Vagina (tissue), 2 donors: Measurements from ENCODE around the gene TXN2.

Experiments
- CTCF ChIP-seq, 3 experiments: fragments of 450-650 bp in 2 of 3; fragments of 200-600 bp in 1 of 3; sonication (generic) in 1 of 3; IDR thresholded peaks; one replicate each; pipeline ENCODE4 v1.5.1; 2017 to 2019; ENCODE audit warnings: antibody characterized with exemption in 3 of 3, mild to moderate bottlenecking in 2 of 3, moderate library complexity in 2 of 3
- POLR2A ChIP-seq, 2 donors: fragments of 450-650 bp; IDR thresholded peaks; one replicate each; pipeline ENCODE4 v1.6.1; 2017; ENCODE audit warnings: antibody characterized with exemption in 2 of 2, mild to moderate bottlenecking in 2 of 2, moderate library complexity in 2 of 2

GRCh38 chr22:36447632-36448031 is 33.8 kb downstream of the TXN2 start:
- no peak for TF ChIP-seq CTCF (IDR thresholded peaks at IDR 0.05)
- no peak for TF ChIP-seq POLR2A (IDR thresholded peaks at IDR 0.05)
